Measurements from ENCODE around the gene TSNAXIP1.

- TF ChIP-seq YY1 (IDR thresholded peaks at IDR 0.05) (no peak), TAF1 (conservative IDR thresholded peaks at IDR 0.05) (no peak), JUND (IDR thresholded peaks at IDR 0.05) (no peak), REST (IDR thresholded peaks at IDR 0.05) (no peak), RXRA (IDR thresholded peaks at IDR 0.05) (no peak)
- TF ChIP-seq, protein P1, sequence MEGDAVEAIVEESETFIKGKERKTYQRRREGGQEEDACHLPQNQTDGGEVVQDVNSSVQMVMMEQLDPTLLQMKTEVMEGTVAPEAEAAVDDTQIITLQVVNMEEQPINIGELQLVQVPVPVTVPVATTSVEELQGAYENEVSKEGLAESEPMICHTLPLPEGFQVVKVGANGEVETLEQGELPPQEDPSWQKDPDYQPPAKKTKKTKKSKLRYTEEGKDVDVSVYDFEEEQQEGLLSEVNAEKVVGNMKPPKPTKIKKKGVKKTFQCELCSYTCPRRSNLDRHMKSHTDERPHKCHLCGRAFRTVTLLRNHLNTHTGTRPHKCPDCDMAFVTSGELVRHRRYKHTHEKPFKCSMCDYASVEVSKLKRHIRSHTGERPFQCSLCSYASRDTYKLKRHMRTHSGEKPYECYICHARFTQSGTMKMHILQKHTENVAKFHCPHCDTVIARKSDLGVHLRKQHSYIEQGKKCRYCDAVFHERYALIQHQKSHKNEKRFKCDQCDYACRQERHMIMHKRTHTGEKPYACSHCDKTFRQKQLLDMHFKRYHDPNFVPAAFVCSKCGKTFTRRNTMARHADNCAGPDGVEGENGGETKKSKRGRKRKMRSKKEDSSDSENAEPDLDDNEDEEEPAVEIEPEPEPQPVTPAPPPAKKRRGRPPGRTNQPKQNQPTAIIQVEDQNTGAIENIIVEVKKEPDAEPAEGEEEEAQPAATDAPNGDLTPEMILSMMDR (IDR thresholded peaks at IDR 0.05; ENCODE audit: low read depth, low read length, missing input control): no peak
Measured at GRCh38 chr16:67782567-67783352, 23.9 kb upstream of the TSNAXIP1 start.
